ENCODE measurements around the gene KRT77. TPM values are rescaled to one million over a fixed set of nuclear protein-coding genes. Genes with fewer than 3 reads are reported as not detected.
A peak's percentile ranks its signal among the peaks of the same experiment; 100 is the strongest.

Gene KRT77
- total RNA-seq, 2 experiments from 2014 or later = not detected

DNA sequence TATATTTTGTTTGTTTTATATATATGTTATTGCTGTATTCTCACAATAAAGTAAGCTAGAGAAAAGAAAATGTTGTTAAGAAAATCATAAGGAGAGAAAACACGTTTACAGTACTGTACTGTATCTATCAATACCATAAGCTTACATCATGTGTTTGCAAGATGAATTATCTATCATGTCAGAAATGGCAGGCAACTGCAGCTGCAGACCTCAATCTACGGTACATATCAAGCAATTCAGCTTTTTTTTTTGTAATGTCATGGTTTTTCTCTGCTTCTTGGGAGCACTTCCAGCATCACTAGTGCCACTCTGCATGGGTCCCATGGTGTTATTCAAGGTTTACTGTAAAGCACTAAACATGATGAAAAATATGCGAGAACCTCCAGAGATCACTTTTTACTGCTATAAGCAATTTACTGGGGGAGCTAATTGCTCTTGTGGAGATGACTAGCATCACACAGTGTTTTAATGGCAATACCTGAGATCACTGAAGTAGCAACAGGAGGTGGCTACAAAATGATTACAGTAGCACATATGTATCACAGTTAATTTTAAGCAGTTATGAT, 42.3 kb downstream of the KRT77 start:
- POLR2A ChIA-PET = no interaction called here
- Mint-ChIP-seq H3K9me3 (no peaks in the 10 kb centered on the region), H3K4me1 (peaks cover 8% of the 10 kb centered on the region), H3K27ac (no peak overlapping the region), H3K27me3 (peaks cover 14% of the 10 kb centered on the region), H3K36me3 (no peaks in the 10 kb centered on the region), H3K4me3 (no peak overlapping the region)
- no peak for DNase-seq
- ATAC-seq (ENCODE audit: low read depth) = no peak

GRCh38 chr12:52659951-52660350, 43.4 kb downstream of the KRT77 start:
- no peak for ATAC-seq (ENCODE audit: low read depth)
- H3K4me3 Mint-ChIP-seq = no peak overlapping the region
- no peaks in the 10 kb centered on the region for H3K9me3 Mint-ChIP-seq
- peaks cover 23% of the 10 kb centered on the region for H3K27me3 Mint-ChIP-seq
- H3K27ac Mint-ChIP-seq = no peak overlapping the region
- no peak for DNase-seq
- peaks cover 8% of the 10 kb centered on the region for H3K4me1 Mint-ChIP-seq
- H3K36me3 Mint-ChIP-seq = no peaks in the 10 kb centered on the region
- POLR2A ChIA-PET = no interaction called here

GRCh38 chr12:52659395-52659794, 43.9 kb downstream of the KRT77 start:
- H3K27ac Mint-ChIP-seq = no peak overlapping the region
- no peaks in the 10 kb centered on the region for H3K36me3 Mint-ChIP-seq
- POLR2A ChIA-PET = no interaction called here
- no peak overlapping the region for H3K4me3 Mint-ChIP-seq
- peaks cover 27% of the 10 kb centered on the region for H3K27me3 Mint-ChIP-seq
- H3K9me3 Mint-ChIP-seq = no peaks in the 10 kb centered on the region
- H3K4me1 Mint-ChIP-seq = peaks cover 11% of the 10 kb centered on the region
- DNase-seq (no peak), ATAC-seq (ENCODE audit: low read depth) (no peak)

DNA sequence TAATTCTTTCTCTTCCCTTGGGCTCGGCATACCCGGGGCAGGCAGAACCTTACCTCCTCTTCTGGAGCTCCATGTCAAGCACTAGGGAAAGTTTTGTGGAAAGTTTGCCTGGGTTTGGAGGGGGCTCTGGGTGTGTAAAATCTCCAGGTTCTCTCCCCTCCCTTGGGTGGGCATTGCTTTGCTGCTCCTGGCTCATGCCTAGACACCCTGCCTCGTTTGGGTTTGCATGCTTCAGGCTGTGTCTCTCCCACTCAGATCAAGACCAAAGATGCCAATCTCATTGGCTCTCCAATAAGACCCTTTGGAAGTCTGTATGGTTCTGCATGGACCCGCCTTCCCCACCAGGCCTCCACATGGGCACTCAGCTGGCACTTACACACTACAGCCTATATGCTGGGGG, 45.1 kb downstream of the KRT77 start:
- no peak for DNase-seq
- H3K9me3 Mint-ChIP-seq = no peaks in the 10 kb centered on the region
- H3K4me1 Mint-ChIP-seq = peaks cover 11% of the 10 kb centered on the region
- H3K27ac Mint-ChIP-seq = no peak overlapping the region
- no peaks in the 10 kb centered on the region for H3K36me3 Mint-ChIP-seq
- ATAC-seq (ENCODE audit: low read depth) = no peak
- H3K27me3 Mint-ChIP-seq = peaks cover 30% of the 10 kb centered on the region
- POLR2A ChIA-PET = no interaction called here
- no peak overlapping the region for H3K4me3 Mint-ChIP-seq

- Mint-ChIP-seq H3K4me1 (peaks cover 13% of the 10 kb centered on the region), H3K36me3 (no peaks in the 10 kb centered on the region), H3K4me3 (no peak overlapping the region), H3K9me3 (no peaks in the 10 kb centered on the region), H3K27me3 (peaks cover 30% of the 10 kb centered on the region), H3K27ac (no peak overlapping the region)
- POLR2A ChIA-PET = no interaction called here
- ATAC-seq (ENCODE audit: low read depth) (no peak), DNase-seq (no peak)
These were observed 45.9 kb downstream of the KRT77 start for GRCh38 chr12:52657250-52657902.

DNA sequence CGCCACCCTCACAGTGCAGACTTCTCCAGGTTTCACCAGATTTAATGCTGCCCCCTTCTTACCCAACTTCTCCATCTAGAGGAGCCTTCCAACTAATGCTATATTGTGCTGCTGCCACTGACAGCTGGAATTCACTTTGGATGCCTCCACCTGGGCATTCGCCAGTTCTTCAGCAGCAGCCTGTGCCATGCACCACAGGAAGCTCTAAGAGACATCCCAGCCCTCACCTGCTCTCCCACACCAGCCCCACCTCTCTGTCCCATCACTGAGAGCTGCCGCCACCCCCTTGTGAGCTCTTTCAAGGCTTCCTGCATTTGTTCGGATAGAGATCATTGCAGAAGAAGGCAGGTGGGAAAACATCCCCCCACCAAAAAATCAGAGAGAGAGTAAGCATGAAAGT, 46.7 kb downstream of the KRT77 start:
- H3K27me3 Mint-ChIP-seq = peaks cover 30% of the 10 kb centered on the region
- POLR2A ChIA-PET = interaction anchor here (0.6 kb wide), 1 partner anchor 36 kb away, joined by 3 read pairs; no protein-coding TSS in a partner anchor

DNA sequence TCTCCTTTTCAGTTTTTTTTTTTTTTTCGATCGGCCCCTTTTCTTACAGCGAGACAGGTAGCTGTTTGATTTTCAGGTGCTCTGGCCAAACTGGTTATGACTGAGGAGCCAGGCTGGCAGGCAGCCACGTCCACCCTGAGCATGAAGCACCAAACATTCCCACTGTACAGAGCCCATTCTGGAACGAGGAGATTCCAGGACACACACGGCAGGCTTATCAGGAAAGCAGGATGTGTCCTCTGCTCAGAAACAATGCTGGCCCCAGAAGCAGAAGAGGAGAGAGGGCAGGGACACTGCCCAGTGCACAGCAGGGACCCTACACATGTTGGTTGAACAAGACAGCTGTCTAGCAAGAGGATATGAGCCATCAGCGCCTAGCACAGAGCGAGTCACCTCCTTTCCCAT, 47.6 kb downstream of the KRT77 start:
- no peak for DNase-seq
- H3K4me1 Mint-ChIP-seq = peaks cover 7% of the 10 kb centered on the region
- no peaks in the 10 kb centered on the region for H3K36me3 Mint-ChIP-seq
- H3K27ac Mint-ChIP-seq = no peak overlapping the region
- ATAC-seq (ENCODE audit: low read depth) = no peak
- POLR2A ChIA-PET = interaction anchor here (0.6 to 0.7 kb wide), 2 partner anchors 34 to 35 kb away, joined by 3 read pairs; no protein-coding TSS in a partner anchor
- H3K4me3 Mint-ChIP-seq = no peak overlapping the region
- H3K9me3 Mint-ChIP-seq = no peaks in the 10 kb centered on the region
- H3K27me3 Mint-ChIP-seq = peaks cover 30% of the 10 kb centered on the region

More for the DNA sequence above, 46.7 kb downstream of the KRT77 start:
- H3K9me3 Mint-ChIP-seq = no peaks in the 10 kb centered on the region
- no peak overlapping the region for H3K4me3 Mint-ChIP-seq
- no peaks in the 10 kb centered on the region for H3K36me3 Mint-ChIP-seq
- peaks cover 7% of the 10 kb centered on the region for H3K4me1 Mint-ChIP-seq
- DNase-seq (no peak), ATAC-seq (ENCODE audit: low read depth) (no peak)
- no peak overlapping the region for H3K27ac Mint-ChIP-seq

DNA sequence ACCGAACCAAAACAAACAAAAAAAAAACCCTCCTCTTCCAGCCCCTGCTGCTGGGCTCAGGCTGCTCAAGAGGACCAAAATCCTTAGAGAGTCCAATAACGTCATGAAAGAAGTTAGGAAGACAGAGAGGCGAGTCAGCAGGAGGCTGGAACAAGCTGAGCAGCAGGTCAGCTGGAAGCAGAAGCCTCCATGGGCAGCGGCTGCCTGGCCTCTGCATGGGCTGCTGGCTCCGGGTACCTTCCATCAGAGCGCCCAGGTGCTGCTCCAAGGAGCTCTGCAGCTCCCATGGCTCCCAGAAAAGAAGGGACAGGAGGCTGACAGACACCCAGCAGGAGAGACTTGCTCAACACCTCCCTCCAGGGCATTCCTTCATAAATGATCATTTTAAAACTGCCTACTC, 48.1 kb downstream of the KRT77 start:
- Mint-ChIP-seq H3K4me3 (no peak overlapping the region), H3K27me3 (peaks cover 30% of the 10 kb centered on the region), H3K4me1 (peaks cover 7% of the 10 kb centered on the region), H3K36me3 (no peaks in the 10 kb centered on the region), H3K9me3 (no peaks in the 10 kb centered on the region), H3K27ac (no peak overlapping the region)
- POLR2A ChIA-PET = interaction anchor here (0.7 kb wide), 1 partner anchor 34 kb away, joined by 3 read pairs; no protein-coding TSS in a partner anchor
- DNase-seq (no peak), ATAC-seq (ENCODE audit: low read depth) (no peak)

- no peak within 1 kb of the TSS for H3K27ac Mint-ChIP-seq
- H3K4me1 Mint-ChIP-seq = peaks cover 26% of the 10 kb centered on the region
- H3K27me3 Mint-ChIP-seq = peaks cover 21% of the 10 kb centered on the region
- DNase-seq = no peak
- no peaks in the 10 kb centered on the region for H3K36me3 Mint-ChIP-seq
- no peak for ATAC-seq (ENCODE audit: low read depth)
- POLR2A ChIA-PET = no interaction called here
- no peaks in the 10 kb centered on the region for H3K9me3 Mint-ChIP-seq
- H3K4me3 Mint-ChIP-seq = no peak within 1 kb of the TSS
These were observed 51.5 kb downstream of the KRT77 start, which contains the start of gene KRT2 for GRCh38 chr12:52651726-52652261. Gene KRT2, minus strand, starts transcription at chr12:52652211. Its CDS starts 69 bp downstream, at chr12:52652142.

- peaks cover 38% of the 10 kb centered on the region for H3K4me1 Mint-ChIP-seq
- peaks cover 13% of the 10 kb centered on the region for H3K27me3 Mint-ChIP-seq
- ATAC-seq (ENCODE audit: low read depth) (no peak), DNase-seq (no peak)
- no peak overlapping the region for H3K27ac Mint-ChIP-seq
- no peak overlapping the region for H3K4me3 Mint-ChIP-seq
- H3K36me3 Mint-ChIP-seq = no peaks in the 10 kb centered on the region
- POLR2A ChIA-PET = no interaction called here
- H3K9me3 Mint-ChIP-seq = no peaks in the 10 kb centered on the region
These were observed 52.7 kb downstream of the KRT77 start for GRCh38 chr12:52650520-52651081.

DNA sequence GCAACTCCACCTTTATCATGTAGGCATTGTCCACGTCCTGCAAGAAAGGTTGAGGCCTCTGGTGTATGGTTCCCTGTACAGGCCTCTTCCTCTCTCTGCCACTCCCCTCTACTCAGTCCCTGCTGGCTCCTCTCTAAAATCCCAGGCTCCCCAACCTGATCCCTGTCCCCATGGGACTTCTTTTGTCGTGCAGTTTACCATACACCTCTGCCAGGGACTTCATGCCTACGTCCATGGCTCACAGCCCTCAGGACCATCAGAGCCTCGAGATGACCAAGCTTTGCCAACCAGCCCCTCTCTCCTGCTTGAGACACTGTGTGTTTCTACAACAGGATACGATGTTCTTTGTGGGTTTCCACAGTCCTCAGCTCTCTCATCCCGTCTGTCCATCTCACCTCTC, 54.3 kb downstream of the KRT77 start:
- H3K27me3 Mint-ChIP-seq = no peaks in the 10 kb centered on the region
- ATAC-seq (ENCODE audit: low read depth) (no peak), DNase-seq (no peak)
- peaks cover 2% of the 10 kb centered on the region for H3K9me3 Mint-ChIP-seq
- peaks cover 2% of the 10 kb centered on the region for H3K36me3 Mint-ChIP-seq
- POLR2A ChIA-PET = interaction anchor here (0.8 kb wide), 1 partner anchor 16 kb away, joined by 3 read pairs; no protein-coding TSS in a partner anchor
- no peak overlapping the region for H3K4me3 Mint-ChIP-seq
- peaks cover 47% of the 10 kb centered on the region for H3K4me1 Mint-ChIP-seq
- H3K27ac Mint-ChIP-seq = peak overlapping the region; percentile 57

DNA sequence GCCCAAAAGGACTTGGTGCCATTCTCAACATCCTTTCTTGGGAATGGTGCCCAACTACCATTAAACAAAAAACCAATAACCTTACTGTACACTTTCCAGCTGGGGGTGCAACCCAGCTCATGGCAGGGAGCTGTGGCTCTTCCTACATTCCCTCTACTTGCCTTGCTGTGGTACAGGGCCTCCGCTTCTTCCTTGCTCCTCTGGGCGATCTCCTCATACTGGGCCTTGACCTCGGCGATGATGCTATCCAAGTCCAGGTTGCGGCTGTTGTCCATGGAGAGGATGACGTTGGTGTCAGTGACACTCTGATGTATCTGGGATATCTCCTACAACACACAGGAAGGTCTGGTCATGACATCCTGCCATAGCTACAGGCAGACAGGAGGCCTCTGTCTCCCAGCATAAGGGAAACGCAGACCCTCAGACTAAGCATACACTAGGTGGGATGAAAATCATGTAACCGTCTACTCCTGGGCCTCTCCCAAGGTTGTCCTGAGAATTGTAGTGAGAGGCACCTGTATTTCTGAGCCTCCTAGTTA, 55.2 kb downstream of the KRT77 start:
- Mint-ChIP-seq H3K9me3 (peaks cover 2% of the 10 kb centered on the region), H3K4me3 (no peak overlapping the region), H3K27me3 (no peaks in the 10 kb centered on the region), H3K4me1 (peaks cover 49% of the 10 kb centered on the region), H3K36me3 (peaks cover 4% of the 10 kb centered on the region), H3K27ac (peak overlapping the region; percentile 44)
- ATAC-seq (ENCODE audit: low read depth) (no peak), DNase-seq (no peak)
- POLR2A ChIA-PET = interaction anchor here (0.6 to 0.8 kb wide), 2 partner anchors 15 to 579 kb away, joined by 3 read pairs; no protein-coding TSS in a partner anchor

GRCh38 chr12:52647601-52648000, 55.7 kb downstream of the KRT77 start:
- peaks cover 5% of the 10 kb centered on the region for H3K36me3 Mint-ChIP-seq
- no peak for DNase-seq
- H3K27me3 Mint-ChIP-seq = no peaks in the 10 kb centered on the region
- peaks cover 47% of the 10 kb centered on the region for H3K4me1 Mint-ChIP-seq
- ATAC-seq (ENCODE audit: low read depth) = no peak
- POLR2A ChIA-PET = interaction anchor here (1.2 kb wide), 1 partner anchor 19 kb away, joined by 4 read pairs; no protein-coding TSS in a partner anchor
- H3K27ac Mint-ChIP-seq = peak overlapping the region; percentile 94
- peaks cover 2% of the 10 kb centered on the region for H3K9me3 Mint-ChIP-seq
- H3K4me3 Mint-ChIP-seq = no peak overlapping the region
